A549 (cell line): ENCODE results near the gene IL6R. TPM values are rescaled to one million over a fixed set of nuclear protein-coding genes. Genes with fewer than 3 reads are reported as not detected.

Experiments used
- ATAC-seq, 2 experiments: fragments of 200-7000 bp in 1 of 2; fragments of >200 bp in 1 of 2; cut with Nextera tagmentation in 1 of 2; cut with Tn5 transposase in 1 of 2; 3 replicates each; pipeline versions ENCODE4 v1.8.0 to v1.9.1; 2018 to 2020; ENCODE audit warnings: mild to moderate bottlenecking in 1 of 2, moderate library complexity in 1 of 2
- CTCF ChIA-PET: fragments of 300-600 bp; sonication (Branson Sonifier 250); formaldehyde crosslinking; extraction: SDS; loops from one replicate; lab custom pipeline; 2021; ENCODE audit warnings: antibody characterized with exemption, inconsistent platforms; lab: Yijun Ruan, JAX
- POLR2A ChIA-PET: fragments of 350-600 bp; formaldehyde crosslinking; extraction: SDS; loops from one replicate; lab custom pipeline; 2021; ENCODE audit warnings: antibody characterized with exemption, inconsistent platforms; lab: Yijun Ruan, JAX
- DNase-seq, 2 experiments: peaks; one replicate each; pipeline versions ENCODE4 v3.0.0 to v3.0.0-alpha.2; 2011 to 2016; ENCODE audit warnings: low read depth in 1 of 2, low spot score in 1 of 2
- FAIRE-seq: peaks from 2 replicates; lab custom pipeline; 2011; peaks lifted over from hg19 to GRCh38; lab: Jason Lieb, UNC
- H3K27ac ChIP-seq, 2 experiments: fragments of >200 bp; sonication (Bioruptor Twin); formaldehyde crosslinking; 3 replicates each; pipeline ENCODE4 v1.5.1; 2016 to 2017
- H3K4me1 ChIP-seq: fragments of >200 bp; sonication (Bioruptor Twin); formaldehyde crosslinking; 3 replicates; pipeline ENCODE4 v1.6.1; 2016
- H3K4me2 ChIP-seq: fragments of >200 bp; sonication (Bioruptor Twin); formaldehyde crosslinking; 3 replicates; pipeline ENCODE4 v1.6.1; 2016
- H3K4me3 ChIP-seq: fragments of >200 bp; sonication (Bioruptor Twin); formaldehyde crosslinking; 3 replicates; pipeline ENCODE4 v1.5.1; 2016
- H3K9me3 ChIP-seq: fragments of >200 bp; sonication (Bioruptor Twin); formaldehyde crosslinking; 3 replicates; pipeline ENCODE4 v1.6.1; 2016
- CHD4 ChIP-seq: fragments of 200-600 bp; sonication (generic); IDR thresholded peaks from 2 replicates; pipeline ENCODE4 v1.6.1; 2016; ENCODE audit warnings: antibody characterized with exemption, mild to moderate bottlenecking, borderline replicate concordance
- CTCF ChIP-seq: fragments of >200 bp; sonication (Bioruptor Twin); formaldehyde crosslinking; IDR thresholded peaks from 3 replicates; pipeline ENCODE4 v1.5.1; 2016
- E2F6 ChIP-seq: IDR thresholded peaks from 2 replicates; pipeline ENCODE4 v1.6.1; 2012; ENCODE audit warnings: low read depth, borderline replicate concordance
- EHMT2 ChIP-seq: fragments of 200-600 bp; sonication (generic); IDR thresholded peaks from 2 replicates; pipeline ENCODE4 v1.6.1; 2016; ENCODE audit warnings: antibody characterized with exemption, low read depth, mild to moderate bottlenecking, moderate library complexity
- ELK1 ChIP-seq: fragments of 150-350 bp; IDR thresholded peaks from 2 replicates; pipeline ENCODE4 v1.6.1; 2014; ENCODE audit warnings: low read depth, mild to moderate bottlenecking, low read length
- FOSL2 ChIP-seq, 2 experiments: fragments of 450-650 bp in 1 of 2; fragments of >200 bp in 1 of 2; sonication (Bioruptor Twin) in 1 of 2; formaldehyde crosslinking; IDR thresholded peaks; 2 replicates each; pipeline versions ENCODE4 v1.5.0 to v1.6.1; 2016 to 2020; ENCODE audit warnings: mild to moderate bottlenecking in 1 of 2, moderate library complexity in 1 of 2
- FOXS1 ChIP-seq: fragments of 250-450 bp; sonication (Bioruptor Pico); IDR thresholded peaks from 2 replicates; pipeline ENCODE4 v1.5.0; 2020; ENCODE audit warnings: mild to moderate bottlenecking, moderate library complexity
- HDAC2 ChIP-seq: fragments of 200-600 bp; sonication (generic); IDR thresholded peaks from 2 replicates; pipeline ENCODE4 v1.6.1; 2016
- HES2 ChIP-seq: fragments of >200 bp; sonication (Bioruptor Twin); formaldehyde crosslinking; IDR thresholded peaks from 2 replicates; pipeline ENCODE4 v1.6.1; 2016
- HMGXB4 ChIP-seq: fragments of 250-450 bp; sonication (Bioruptor Pico); IDR thresholded peaks from 2 replicates; pipeline ENCODE4 v1.5.0; 2021; ENCODE audit warnings: mild to moderate bottlenecking, moderate library complexity, borderline replicate concordance
- HOXB5 ChIP-seq: fragments of 250-450 bp; sonication (Bioruptor Pico); IDR thresholded peaks from 2 replicates; pipeline ENCODE4 v1.5.0; 2020; ENCODE audit warnings: mild to moderate bottlenecking, moderate library complexity
- MAZ ChIP-seq: fragments of 150-350 bp; IDR thresholded peaks from 2 replicates; pipeline ENCODE4 v1.6.1; 2014; ENCODE audit warnings: antibody characterized with exemption, low read depth, low read length, borderline replicate concordance
- NR3C1 ChIP-seq: fragments of >200 bp; sonication (Bioruptor Twin); formaldehyde crosslinking; IDR thresholded peaks from 3 replicates; pipeline ENCODE4 v1.6.1; 2017
- POLR2A ChIP-seq: IDR thresholded peaks from 2 replicates; pipeline ENCODE4 v1.6.1; 2012; ENCODE audit warnings: mild to moderate bottlenecking, low read length
- RARB ChIP-seq: fragments of 250-450 bp; sonication (Bioruptor Pico); IDR thresholded peaks from 2 replicates; pipeline ENCODE4 v1.8.0; 2021; ENCODE audit warnings: mild to moderate bottlenecking, moderate library complexity
- RFX5 ChIP-seq: fragments of 450-650 bp; IDR thresholded peaks from 2 replicates; pipeline ENCODE4 v1.7.1; 2014; ENCODE audit warnings: antibody characterized with exemption, mild to moderate bottlenecking, moderate library complexity
- RNF2 ChIP-seq: fragments of 200-600 bp; sonication (generic); IDR thresholded peaks from 2 replicates; pipeline ENCODE4 v1.6.1; 2016; ENCODE audit warnings: low read depth, mild to moderate bottlenecking, antibody characterized with exemption, moderate library complexity, borderline replicate concordance
- SMC3 ChIP-seq: fragments of >200 bp; sonication (Bioruptor Twin); formaldehyde crosslinking; IDR thresholded peaks from 3 replicates; pipeline ENCODE4 v1.6.1; 2018; ENCODE audit warnings: inconsistent platforms
- SREBF2 ChIP-seq: fragments of 450-650 bp; IDR thresholded peaks from 2 replicates; pipeline ENCODE4 v1.6.1; 2014; ENCODE audit warnings: mild to moderate bottlenecking, moderate library complexity
- ZSCAN20 ChIP-seq: fragments of 250-450 bp; sonication (Bioruptor Pico); IDR thresholded peaks from 2 replicates; pipeline ENCODE4 v1.8.0; 2022; ENCODE audit warnings: mild to moderate bottlenecking, moderate library complexity
- WGBS: methylation state at CpG from one replicate; pipeline ENCODE4 v1.1.6; 2017; ENCODE audit errors: missing lambda C conversion rate; 5-methylcytosine and 5-hydroxymethylcytosine counted together
- polyA plus RNA-seq, 4 experiments: library from polyadenylated mRNA; depleted of rRNA in 3 of 4; stranded (reverse); fragments of >200 nt; fragmentation: RNase III in 1 of 4; extraction: RNeasy Plus Mini Kit Qiagen cat#74134 plus additional on column Dnase treatment in 1 of 4; gene quantifications; 2 replicates in 3 of 4; 3 replicates in 1 of 4; pipeline ENCODE4 v1.2.3, GENCODE V29; 2011 to 2017

Gene IL6R
- polyA plus RNA-seq, 2 of the 4 experiments (the other 2 are of a cell fraction) = 2.2 to 2.7 TPM

GRCh38 chr1:154416471-154417337 is 11.6 kb downstream of the IL6R start:
- FAIRE-seq = no peak
- Histone ChIP-seq H3K9me3 (no peaks in the 10 kb centered on the region), H3K4me3 (no peak overlapping the region), H3K4me1 (peaks cover 48% of the 10 kb centered on the region), H3K4me2 (peak overlapping the region; percentile 95; the same call in 1 of the 3 replicates)
- 88% methylated on average over 8 of the region's 10 CpGs for WGBS
- ChIA-PET POLR2A (interaction anchor here (1.8 kb wide), 1 partner anchor 11 kb away, joined by 10 read pairs; the partner anchor contains the start of gene IL6R), CTCF (interaction anchor here (0.5 to 5.3 kb wide), 4 partner anchors 8 to 82 kb away, joined by 3 to 38 read pairs (median 6); partner anchors contain the start of gene IL6R)
- ATAC-seq = no peak
- DNase-seq = no peak
- TF ChIP-seq MAZ (no peak), CTCF (no peak), HOXB5 (CRISPR knock-in tag) (no peak), ELK1 (no peak), ZSCAN20 (no peak), RNF2 (no peak), HDAC2 (no peak), SREBF2 (no peak), RFX5 (no peak), HES2 (no peak), FOXS1 (CRISPR knock-in tag) (no peak), SMC3 (no peak), HMGXB4 (no peak)
- TF ChIP-seq, all 56 proteins: peak for 0
- H3K27ac ChIP-seq = peak overlapping the region; percentile 94 to 96; a peak in 5 of 6 replicates

GRCh38 chr1:154417338-154417608 is 12.1 kb downstream of the IL6R start:
- DNase-seq (no peak), FAIRE-seq (no peak), ATAC-seq (no peak)
- Histone ChIP-seq H3K4me2 (peak overlapping the region; percentile 95; the same call in 2 of the 3 replicates), H3K9me3 (no peaks in the 10 kb centered on the region), H3K27ac (peak overlapping the region; percentile 94 to 96; a peak in 5 of 6 replicates), H3K4me3 (no peak overlapping the region), H3K4me1 (peaks cover 54% of the 10 kb centered on the region)
- ChIA-PET POLR2A (interaction anchor here (1.8 kb wide), 1 partner anchor 12 kb away, joined by 10 read pairs; the partner anchor contains the start of gene IL6R), CTCF (interaction anchor here (0.5 to 5.3 kb wide), 6 partner anchors 9 to 91 kb away, joined by 3 to 38 read pairs (median 4); partner anchors contain the start of gene IL6R)
- WGBS = 91% methylated on average over 3 of the region's 3 CpGs
- TF ChIP-seq POLR2A (no peak), E2F6 (no peak), NR3C1 (no peak), RARB (CRISPR knock-in tag) (no peak), FOSL2 (IDR thresholded peaks at IDR 0.05) (no peak), FOSL2 (CRISPR knock-in tag; IDR thresholded peaks at IDR 0.05) (no peak), EHMT2 (no peak), CHD4 (no peak)
